ENCODE measurements around the gene SP3. TPM values are rescaled to one million over a fixed set of nuclear protein-coding genes. Genes with fewer than 3 reads are reported as not detected.

SP3 gene
- 75.2 and 130 TPM in 2 replicates for total RNA-seq

GRCh38 chr2:173965372-173966025, at the start of gene SP3:
Gene SP3 (minus strand): TSS chr2:173965373. CDS start chr2:173965171, 202 bp downstream.

